D721Med (cell line): Measurements from ENCODE around the gene ERFE.

ENCODE experiments used
- DNase-seq: peaks from one replicate; pipeline ENCODE4 v3.0.0; 2011; ENCODE audit warnings: low spot score; ENCODE audit not compliant: insufficient read length
- FAIRE-seq: peaks from 2 replicates; lab custom pipeline; 2011; peaks lifted over from hg19 to GRCh38; lab: Jason Lieb, UNC
- TF ChIP-seq, protein P1 (sequence below): IDR thresholded peaks from 2 replicates; pipeline ENCODE4 v1.5.1; 2012; ENCODE audit warnings: mild to moderate bottlenecking, control low read depth; ENCODE audit not compliant: insufficient read depth; ENCODE audit errors: missing control alignments

ERFE gene

DNA sequence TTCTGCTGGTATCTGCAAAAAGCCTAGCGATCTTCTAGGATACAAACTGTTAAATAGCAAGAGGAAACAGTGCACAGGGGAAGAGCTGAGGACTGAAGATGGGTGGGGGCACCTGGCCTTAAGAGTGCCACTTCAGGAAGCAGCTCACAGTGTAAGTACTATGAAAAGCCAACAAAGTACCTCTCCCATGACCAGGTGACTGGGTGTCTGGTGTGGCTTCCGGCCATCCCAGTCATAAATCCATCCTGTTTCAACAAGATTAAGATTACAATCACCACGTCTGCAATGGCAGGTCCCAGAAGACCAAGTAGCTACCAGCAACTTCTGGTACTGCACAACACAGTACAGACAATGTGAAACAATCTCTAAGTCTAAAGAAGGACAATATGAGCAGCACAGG, 15.9 kb downstream of the ERFE start:
- FAIRE-seq (no peak), DNase-seq (no peak)
- TF ChIP-seq, protein P1, sequence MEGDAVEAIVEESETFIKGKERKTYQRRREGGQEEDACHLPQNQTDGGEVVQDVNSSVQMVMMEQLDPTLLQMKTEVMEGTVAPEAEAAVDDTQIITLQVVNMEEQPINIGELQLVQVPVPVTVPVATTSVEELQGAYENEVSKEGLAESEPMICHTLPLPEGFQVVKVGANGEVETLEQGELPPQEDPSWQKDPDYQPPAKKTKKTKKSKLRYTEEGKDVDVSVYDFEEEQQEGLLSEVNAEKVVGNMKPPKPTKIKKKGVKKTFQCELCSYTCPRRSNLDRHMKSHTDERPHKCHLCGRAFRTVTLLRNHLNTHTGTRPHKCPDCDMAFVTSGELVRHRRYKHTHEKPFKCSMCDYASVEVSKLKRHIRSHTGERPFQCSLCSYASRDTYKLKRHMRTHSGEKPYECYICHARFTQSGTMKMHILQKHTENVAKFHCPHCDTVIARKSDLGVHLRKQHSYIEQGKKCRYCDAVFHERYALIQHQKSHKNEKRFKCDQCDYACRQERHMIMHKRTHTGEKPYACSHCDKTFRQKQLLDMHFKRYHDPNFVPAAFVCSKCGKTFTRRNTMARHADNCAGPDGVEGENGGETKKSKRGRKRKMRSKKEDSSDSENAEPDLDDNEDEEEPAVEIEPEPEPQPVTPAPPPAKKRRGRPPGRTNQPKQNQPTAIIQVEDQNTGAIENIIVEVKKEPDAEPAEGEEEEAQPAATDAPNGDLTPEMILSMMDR, result no peak

DNA sequence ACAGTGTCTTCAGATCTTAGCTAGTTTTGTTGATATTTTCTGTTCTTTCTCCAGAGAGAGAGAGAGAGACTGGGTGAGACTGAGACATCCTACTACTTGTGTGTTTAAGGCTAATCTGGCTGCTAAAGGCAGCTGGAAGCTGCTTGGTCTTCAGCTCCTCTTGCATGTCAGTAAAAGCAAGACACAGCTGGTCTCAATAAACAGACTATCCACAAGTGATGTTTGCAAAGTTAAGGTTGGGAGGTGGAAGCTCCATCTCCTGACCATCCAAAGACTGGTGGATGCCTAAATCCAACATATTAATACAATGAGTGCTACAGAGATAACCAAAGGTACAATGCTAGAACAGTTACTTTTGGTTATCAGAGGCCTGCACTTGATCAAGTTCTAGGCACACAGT, 17.8 kb downstream of the ERFE start:
- TF ChIP-seq, protein P1, result no peak
- FAIRE-seq (no peak), DNase-seq (no peak)

DNA sequence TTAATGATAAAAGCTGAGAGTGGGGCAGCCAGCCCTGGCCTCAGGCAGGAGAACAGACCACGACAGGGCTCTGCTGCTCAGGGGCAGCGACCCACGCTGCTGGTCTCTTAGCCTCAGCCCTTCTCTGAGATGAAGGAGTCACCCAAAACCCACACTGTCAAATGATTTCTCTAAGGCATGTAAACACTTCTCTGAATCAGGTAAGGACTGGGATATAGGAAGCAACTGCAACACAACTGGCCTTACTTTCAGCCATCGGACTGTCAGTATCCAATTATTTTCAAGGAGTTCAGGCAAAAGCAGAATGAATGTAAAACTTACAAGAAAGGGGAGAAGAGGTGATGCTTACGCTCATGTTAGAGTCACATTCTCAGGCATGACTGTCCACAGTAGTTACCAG, 21.8 kb downstream of the ERFE start:
- TF ChIP-seq, protein P1, result no peak
- DNase-seq (no peak), FAIRE-seq (no peak)

DNA sequence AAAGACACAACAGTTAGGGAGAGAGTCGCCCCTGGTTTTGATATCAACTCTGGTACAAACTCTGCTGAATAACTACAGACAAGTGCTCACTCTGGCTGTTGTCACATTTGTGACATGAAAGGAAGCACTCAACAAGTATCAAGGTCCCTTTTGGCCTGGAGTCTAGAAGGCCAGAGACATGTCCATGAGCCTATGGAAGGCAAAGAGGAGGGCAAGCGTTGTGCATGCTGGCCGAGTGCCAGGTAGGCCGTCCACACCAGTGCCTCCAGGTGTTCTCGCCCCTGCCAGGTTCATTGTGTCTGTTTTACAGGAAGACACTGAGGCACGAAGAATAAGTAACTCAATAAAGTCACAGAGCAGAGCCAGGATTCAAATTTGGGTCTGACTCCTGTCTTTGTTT, 23.6 kb downstream of the ERFE start:
- TF ChIP-seq, protein P1, result no peak
- no peak for FAIRE-seq
- no peak for DNase-seq

DNA sequence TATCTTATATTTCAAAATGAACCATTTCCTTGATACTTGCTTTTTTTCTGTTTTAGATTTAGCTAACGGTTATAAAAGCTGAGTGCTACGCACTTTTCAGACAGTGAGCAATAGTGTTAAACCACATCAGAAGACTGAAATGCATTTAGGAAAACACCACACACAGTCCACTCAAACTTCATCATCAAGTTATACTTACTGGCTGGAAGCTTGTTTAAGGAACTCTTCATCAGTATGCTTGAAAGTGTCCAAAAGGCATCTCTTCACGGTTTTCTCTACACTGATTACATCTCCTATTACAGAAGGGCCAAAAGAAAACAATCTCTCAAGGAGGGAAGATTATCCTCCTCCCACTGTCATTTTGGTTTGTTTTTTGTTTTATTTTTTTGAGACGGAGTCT, 25.1 kb downstream of the ERFE start:
- TF ChIP-seq, protein P1, result no peak
- DNase-seq, result no peak
- no peak for FAIRE-seq

DNA sequence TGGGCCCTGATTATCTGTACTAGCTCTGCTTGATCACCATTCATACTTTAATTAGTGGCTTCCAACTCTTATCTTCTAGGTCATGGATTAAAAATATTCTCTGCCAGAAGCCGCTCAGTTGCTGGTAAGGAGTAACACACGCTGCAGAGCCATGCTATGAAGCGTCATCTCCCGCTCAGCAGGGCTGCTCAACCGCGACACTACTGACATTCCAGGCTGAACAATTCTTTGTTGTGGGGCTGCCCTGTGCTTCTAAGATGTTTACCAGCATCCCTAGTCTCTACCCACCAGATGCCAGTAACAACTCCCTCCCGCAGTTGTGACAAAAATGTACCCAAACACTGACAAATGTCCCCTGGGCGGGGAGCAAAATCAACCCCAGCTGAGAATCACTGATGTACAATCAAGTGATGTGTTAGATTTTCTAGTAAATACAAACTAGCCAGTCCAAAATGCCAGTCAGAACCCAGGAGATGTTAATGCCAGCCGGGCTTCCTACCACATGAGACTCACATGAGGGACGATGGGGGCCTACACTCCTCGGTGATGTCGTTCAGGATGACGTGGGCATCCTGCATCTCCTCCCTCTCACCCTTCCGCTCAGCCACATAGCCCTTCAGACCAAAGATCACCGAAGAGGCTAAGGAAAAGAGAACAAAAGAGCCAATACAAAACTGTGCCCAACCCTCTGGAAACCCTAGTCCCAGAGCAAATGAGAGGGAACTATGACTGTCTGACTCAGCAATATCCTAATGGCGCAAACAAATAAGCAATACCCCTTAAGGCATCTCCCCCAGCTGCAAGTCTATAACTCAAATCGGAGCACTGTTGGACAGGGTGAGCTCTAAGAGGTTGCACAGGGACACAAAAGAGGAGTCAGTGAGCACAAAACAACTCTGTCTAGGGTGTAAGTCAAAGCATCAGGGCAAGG, 29.1 kb downstream of the ERFE start:
- TF ChIP-seq, protein P1, result no peak
- FAIRE-seq (no peak), DNase-seq (no peak)

DNA sequence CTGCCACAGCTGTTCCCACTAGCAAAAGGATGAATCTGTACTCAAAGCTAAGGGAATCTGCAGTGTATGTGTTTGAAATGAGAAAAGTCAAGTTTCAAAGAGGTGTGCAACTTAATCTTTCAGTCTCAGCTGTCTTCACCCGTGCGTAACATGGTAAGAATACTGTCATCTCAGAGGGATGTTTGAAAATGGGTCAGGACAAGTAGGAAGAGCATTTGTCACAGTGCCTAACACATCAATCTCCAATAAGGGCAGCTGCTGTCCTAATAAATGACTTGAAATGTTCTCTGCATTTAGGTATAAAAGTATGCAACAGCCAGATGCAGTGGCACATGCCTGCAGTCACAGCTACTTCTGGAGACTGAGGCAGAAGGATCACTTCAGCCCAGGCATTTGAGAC, 31.7 kb downstream of the ERFE start:
- TF ChIP-seq, protein P1, result no peak
- FAIRE-seq (no peak), DNase-seq (no peak)
